Small intestine (tissue), 7 donors: ENCODE results near the gene BRAT1. TPM values are rescaled to one million over a fixed set of nuclear protein-coding genes. Genes with fewer than 3 reads are reported as not detected.

Experiments
- DNase-seq, 2 donors: peaks; one replicate each; pipeline versions ENCODE4 v3.0.0 to v3.0.0-alpha.2; 2013
- FAIRE-seq: peaks from 2 replicates; lab custom pipeline; 2012; peaks lifted over from hg19 to GRCh38; lab: Jason Lieb, UNC
- H3K27ac ChIP-seq, 3 donors: one replicate each; pipeline ENCODE4 v1.5.1; 2013; ENCODE audit warnings: low read length in 2 of 3, mild to moderate bottlenecking in 2 of 3, control low read depth in 1 of 3, inconsistent platforms in 1 of 3, low read depth in 1 of 3, moderate library complexity in 1 of 3
- H3K27me3 ChIP-seq, 3 donors: one replicate each; pipeline ENCODE4 v1.6.1; 2013; ENCODE audit warnings: low read length in 3 of 3, inconsistent platforms in 1 of 3; ENCODE audit not compliant: control insufficient read depth in 3 of 3, insufficient read depth in 3 of 3
- H3K36me3 ChIP-seq, 3 donors: one replicate each; pipeline ENCODE4 v1.6.1; 2013; ENCODE audit warnings: low read length in 3 of 3, inconsistent platforms in 1 of 3, low read depth in 1 of 3, mild to moderate bottlenecking in 1 of 3, moderate library complexity in 1 of 3; ENCODE audit not compliant: control insufficient read depth in 3 of 3, insufficient read depth in 2 of 3
- H3K4me1 ChIP-seq, 3 donors: one replicate each; pipeline ENCODE4 v1.6.1; 2013; ENCODE audit warnings: low read length in 2 of 3, inconsistent platforms in 1 of 3, low read depth in 1 of 3, mild to moderate bottlenecking in 1 of 3, moderate library complexity in 1 of 3; ENCODE audit not compliant: control insufficient read depth in 3 of 3, insufficient read depth in 2 of 3
- H3K4me3 ChIP-seq, 3 donors: one replicate each; pipeline ENCODE4 v1.5.1; 2013; ENCODE audit warnings: low read length in 3 of 3, control low read depth in 1 of 3, inconsistent platforms in 1 of 3, low read depth in 1 of 3, mild to moderate bottlenecking in 1 of 3, moderate library complexity in 1 of 3
- H3K9me3 ChIP-seq, 2 donors: one replicate each; pipeline ENCODE4 v1.6.1; 2013; ENCODE audit warnings: low read depth in 1 of 2, low read length in 1 of 2; ENCODE audit not compliant: control insufficient read depth in 2 of 2, insufficient read depth in 1 of 2
- WGBS, 3 donors: extraction: QIAGEN DNeasy Blood & Tissue Kit; methylation state at CpG; one replicate each; pipeline ENCODE4 v1.1.7; 2013; 5-methylcytosine and 5-hydroxymethylcytosine counted together
- polyA plus RNA-seq, 4 donors: library from polyadenylated mRNA; stranded (reverse) in 3 of 4; unstranded in 1 of 4; fragments of 200-250 nt in 3 of 4; fragments of 120-200 nt in 1 of 4; gene quantifications; one replicate each; pipeline versions ENCODE4 v1.2.1 to v1.2.3, GENCODE V29; 2013
- donor health status: healthy with polysubstance abuse.
- donor health status: control.
- donor health status: control.
- donor health status: Bipolar disorder and iron deficiency.
- donor health status: healthy.

The BRAT1 gene
- polyA plus RNA-seq, 4 donors = 25.1 to 40.3 (median 28.2) TPM

DNA sequence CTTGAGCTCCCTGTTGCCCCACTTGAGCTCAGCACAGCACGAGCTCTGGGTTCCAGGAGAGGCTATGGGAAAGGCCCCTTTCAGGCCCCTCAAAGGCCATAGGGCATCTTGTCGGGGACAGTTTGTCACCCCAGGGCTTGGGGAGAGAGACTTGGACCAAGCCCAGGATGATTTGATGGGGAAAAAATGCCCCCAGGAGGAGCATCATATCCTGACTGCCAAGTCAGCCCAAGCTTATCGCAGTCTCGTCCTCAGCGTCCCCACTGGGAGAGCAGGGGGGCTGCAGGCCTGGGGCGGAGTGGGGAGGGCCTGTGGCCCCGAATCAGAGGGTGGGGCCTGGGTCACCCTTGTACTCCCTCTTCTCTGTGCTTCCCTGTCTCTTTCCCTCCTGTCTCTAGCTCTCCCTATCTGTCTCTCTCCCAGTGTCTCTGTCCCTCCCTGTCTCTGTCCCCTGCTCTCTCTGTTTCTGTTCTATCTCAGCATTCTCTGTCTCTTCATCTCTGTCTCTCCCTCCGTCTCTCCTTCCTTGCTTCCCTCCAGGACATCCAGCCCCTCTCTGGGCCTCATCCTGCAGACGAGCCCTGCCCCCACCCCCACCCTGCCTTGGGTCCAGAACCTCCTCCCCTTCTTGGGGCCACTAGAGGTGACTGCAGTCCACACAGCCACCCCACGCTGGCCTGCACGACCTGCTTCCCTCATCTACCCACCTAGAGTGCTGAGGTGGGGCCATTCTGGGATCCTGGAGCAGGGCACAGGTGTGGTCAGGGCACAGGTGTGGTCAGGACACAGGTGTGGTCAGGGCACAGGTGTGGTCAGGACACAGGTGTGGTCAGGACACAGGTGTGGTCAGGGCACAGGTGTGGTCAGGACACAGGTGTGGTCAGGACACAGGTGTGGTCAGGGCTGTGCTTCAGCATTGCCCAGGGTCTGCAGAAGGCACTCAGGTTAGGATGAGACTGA is 61.8 kb downstream of the BRAT1 start:
- 42 to 49% (median 48%) methylated on average over 9 to 10 of the region's 11 CpGs for WGBS, 3 donors
- no peak for FAIRE-seq
- Histone ChIP-seq H3K4me3 (no peak overlapping the region), H3K27me3 (peaks cover 0 to 5% (median 0%) of the 10 kb centered on the region in 3 donors), H3K36me3 (no peaks in the 10 kb centered on the region), H3K9me3 (no peaks in the 10 kb centered on the region), H3K4me1 (peaks cover 0 to 17% (median 0%) of the 10 kb centered on the region in 3 donors), H3K27ac (no peak overlapping the region)
- no peak for DNase-seq

- FAIRE-seq (no peak), DNase-seq (no peak)
- Histone ChIP-seq H3K4me1 (peaks cover 0 to 23% (median 0%) of the 10 kb centered on the region in 3 donors), H3K4me3 (no peak overlapping the region), H3K27me3 (peaks cover 0 to 7% (median 0%) of the 10 kb centered on the region in 3 donors), H3K9me3 (no peaks in the 10 kb centered on the region), H3K27ac (no peak overlapping the region), H3K36me3 (no peaks in the 10 kb centered on the region)
- WGBS, 3 donors = 92 to 98% (median 96%) methylated on average over 2 of the region's 2 CpGs
These were observed 63.3 kb downstream of the BRAT1 start for GRCh38 chr7:2492038-2492437.

GRCh38 chr7:2490181-2490651 is 65.1 kb downstream of the BRAT1 start:
- Histone ChIP-seq H3K27ac (no peak overlapping the region), H3K4me3 (no peak overlapping the region), H3K27me3 (peaks cover 0 to 7% (median 0%) of the 10 kb centered on the region in 3 donors), H3K36me3 (no peaks in the 10 kb centered on the region), H3K4me1 (peaks cover 0 to 19% (median 0%) of the 10 kb centered on the region in 3 donors), H3K9me3 (no peaks in the 10 kb centered on the region)
- DNase-seq (no peak), FAIRE-seq (no peak)
- whole genome bisulfite sequencing, 3 donors = 55 to 75% (median 62%) methylated on average over 11 to 13 of the region's 13 CpGs

DNA sequence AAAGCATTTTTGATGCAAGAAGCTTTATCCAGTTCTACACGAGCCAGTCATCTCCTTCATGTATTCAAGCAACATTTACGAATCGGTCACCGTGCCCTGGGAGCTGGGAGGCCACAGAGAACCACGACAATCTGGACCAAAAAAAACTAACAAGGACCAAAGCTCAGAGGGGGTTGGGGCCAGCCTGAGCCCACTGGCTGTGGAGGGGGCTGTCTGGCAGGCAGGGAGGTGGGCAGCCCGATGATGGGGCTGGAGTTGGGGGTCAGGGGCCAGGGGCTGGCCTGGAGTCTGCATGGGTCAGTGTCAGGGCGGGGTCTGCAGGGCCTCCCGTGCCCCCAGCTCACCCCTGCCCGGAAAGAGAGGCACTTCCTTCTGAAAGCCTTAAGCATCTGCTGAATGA is 66.6 kb downstream of the BRAT1 start:
- H3K9me3 ChIP-seq = no peaks in the 10 kb centered on the region
- H3K4me1 ChIP-seq = peaks cover 0 to 13% (median 0%) of the 10 kb centered on the region in 3 donors
- DNase-seq (no peak), FAIRE-seq (no peak)
- H3K36me3 ChIP-seq = no peaks in the 10 kb centered on the region
- peaks cover 0 to 7% (median 0%) of the 10 kb centered on the region in 3 donors for H3K27me3 ChIP-seq
- 40% methylated on average over 9 of the region's 9 CpGs for WGBS, 3 donors
- H3K27ac ChIP-seq = no peak overlapping the region
- H3K4me3 ChIP-seq = no peak overlapping the region

GRCh38 chr7:2488272-2488645 is 67.1 kb downstream of the BRAT1 start:
- peaks cover 0 to 4% of the 10 kb centered on the region in 2 donors for H3K9me3 ChIP-seq
- DNase-seq = no peak
- no peak overlapping the region for H3K27ac ChIP-seq
- no peak overlapping the region for H3K4me3 ChIP-seq
- H3K4me1 ChIP-seq = peaks cover 0 to 9% (median 0%) of the 10 kb centered on the region in 3 donors
- H3K36me3 ChIP-seq = no peaks in the 10 kb centered on the region
- 71 to 73% (median 71%) methylated on average over 8 of the region's 8 CpGs for WGBS, 3 donors
- peaks cover 0 to 6% (median 0%) of the 10 kb centered on the region in 3 donors for H3K27me3 ChIP-seq
- FAIRE-seq = no peak

Other genes with a start within 250 kb of the BRAT1 start
- gene SNX8, start 241.1 kb downstream of the BRAT1 start, polyA plus RNA-seq = 10 to 100 TPM; 17.5 to 39.7 (median 19.2) TPM
- 100 to 1,000 TPM in 1 of 4 donors, 10 to 100 TPM in 3; 53.9 to 114 (median 80.7) TPM for gene EIF3B, start 200.7 kb downstream of the BRAT1 start, polyA plus RNA-seq
- 10 to 100 TPM in 2 of 4 donors, 1 to 10 TPM in 2; 1.8 to 10.9 (median 6.8) TPM for gene CHST12, start 151.9 kb downstream of the BRAT1 start, polyA plus RNA-seq
- not detected for gene GRIFIN, start 79.1 kb downstream of the BRAT1 start, polyA plus RNA-seq
- 10 to 100 TPM; 10.5 to 39.3 (median 17.5) TPM for gene LFNG, start 35.8 kb downstream of the BRAT1 start, polyA plus RNA-seq
- 10 to 100 TPM; 10.4 to 20.8 (median 15.5) TPM for gene IQCE, start 3.5 kb upstream of the BRAT1 start, polyA plus RNA-seq
- 100 to 1,000 TPM in 1 of 4 donors, 10 to 100 TPM in 1, 1 to 10 TPM in 2; 6.9 to 149 (median 20.6) TPM for gene TTYH3, start 76.5 kb upstream of the BRAT1 start, polyA plus RNA-seq
- gene AMZ1, start 132.7 kb upstream of the BRAT1 start, polyA plus RNA-seq = under 1 TPM in 2 of 4 donors, not detected in 2; 0.07 to 0.24 TPM